ENCODE results near the gene APOE. TPM values are rescaled to one million over a fixed set of nuclear protein-coding genes. Genes with fewer than 3 reads are reported as not detected.

Gene APOE
- total and polyA plus RNA-seq, 2 donors (not counting 3 experiments of a cell fraction or from before 2014, with no cell fraction given): 3.3 to 6.2 TPM

GRCh38 chr19:44892932-44893331 lies 12.7 kb upstream of the APOE start:
- Histone ChIP-seq H3K9me1 (replicated peaks; ENCODE audit: control insufficient read depth, extremely low read depth, insufficient read depth, low read length) (no peaks in the 10 kb centered on the region), H3K27me3 (ENCODE audit: control insufficient read depth in 2 of 2, insufficient read depth in 2 of 2, low read length in 2 of 2) (no peaks in the 10 kb centered on the region), H3K4me1 (ENCODE audit: control insufficient read depth, extremely low read depth, insufficient read depth, low read length) (peaks cover 16% of the 10 kb centered on the region), H3K4me3 (replicated peaks in 1 of 3; ENCODE audit: insufficient read depth in 1 of 3, low read depth in 1 of 3, low read length in 3 of 3) (no peak overlapping the region), H4K20me1 (replicated peaks; ENCODE audit: control insufficient read depth, extremely low read depth, insufficient read depth, low read length) (no peaks in the 10 kb centered on the region), H3K9me3 (replicated peaks; ENCODE audit: control insufficient read depth, insufficient read depth, low read length) (no peaks in the 10 kb centered on the region), H3K9ac (replicated peaks; ENCODE audit: extremely low read depth, insufficient read depth, low read length) (no peak overlapping the region), H2AFZ (ENCODE audit: low read depth, low read length) (no peak overlapping the region), H3K36me3 (ENCODE audit: control insufficient read depth in 2 of 2, extremely low read depth in 1 of 2, insufficient read depth in 2 of 2, low read length in 2 of 2) (peaks cover 9 to 40% of the 10 kb centered on the region in 2 experiments), H3K27ac (ENCODE audit: insufficient read depth, low read depth, low read length) (no peak overlapping the region), H3K4me2 (ENCODE audit: insufficient read depth, low read length) (no peak overlapping the region), H3K79me2 (ENCODE audit: control insufficient read depth, insufficient read depth, low read length) (peaks cover 35% of the 10 kb centered on the region)
- ChIA-PET POLR2A (no interaction called here), CTCF (interaction anchor here (0.9 to 1.0 kb wide), 2 partner anchors 13 to 59 kb away, joined by 4 read pairs; partner anchors contain the start of gene APOE)
- no TSS peak for BruUV-seq (replicated peaks)
- no peak for DNase-seq (ENCODE audit: low read depth, low spot score)
- TF ChIP-seq JUN (IDR thresholded peaks at IDR 0.05; ENCODE audit: borderline replicate concordance, insufficient read depth, insufficient read length, low read depth): no peak
- intact Hi-C loops (cut with micrococcal nuclease) (loop anchor here (5.0 kb wide), 1 partner anchor 111 kb away; no protein-coding TSS in a partner anchor), dilution Hi-C loops (cut with MboI; ENCODE audit: extremely low pct_ligation_motif_present, low sequenced_read_pairs) (no loop called here)
- no peak for FAIRE-seq

GRCh38 chr19:44893332-44894051 lies 12.1 kb upstream of the APOE start:
- Histone ChIP-seq H3K9ac (replicated peaks; ENCODE audit: extremely low read depth, insufficient read depth, low read length) (no peak overlapping the region), H3K27me3 (ENCODE audit: control insufficient read depth in 2 of 2, insufficient read depth in 2 of 2, low read length in 2 of 2) (no peaks in the 10 kb centered on the region), H3K9me3 (replicated peaks; ENCODE audit: control insufficient read depth, insufficient read depth, low read length) (no peaks in the 10 kb centered on the region), H3K4me2 (ENCODE audit: insufficient read depth, low read length) (no peak overlapping the region), H3K9me1 (replicated peaks; ENCODE audit: control insufficient read depth, extremely low read depth, insufficient read depth, low read length) (no peaks in the 10 kb centered on the region), H3K4me1 (ENCODE audit: control insufficient read depth, extremely low read depth, insufficient read depth, low read length) (peaks cover 16% of the 10 kb centered on the region), H3K36me3 (ENCODE audit: control insufficient read depth in 2 of 2, extremely low read depth in 1 of 2, insufficient read depth in 2 of 2, low read length in 2 of 2) (peaks cover 9 to 38% of the 10 kb centered on the region in 2 experiments), H2AFZ (ENCODE audit: low read depth, low read length) (no peak overlapping the region), H4K20me1 (replicated peaks; ENCODE audit: control insufficient read depth, extremely low read depth, insufficient read depth, low read length) (no peaks in the 10 kb centered on the region), H3K4me3 (replicated peaks in 1 of 3; ENCODE audit: insufficient read depth in 1 of 3, low read depth in 1 of 3, low read length in 3 of 3) (no peak overlapping the region), H3K79me2 (ENCODE audit: control insufficient read depth, insufficient read depth, low read length) (peaks cover 35% of the 10 kb centered on the region), H3K27ac (ENCODE audit: insufficient read depth, low read depth, low read length) (no peak overlapping the region)
- DNase-seq (ENCODE audit: low read depth, low spot score) (no peak), FAIRE-seq (no peak)
- dilution Hi-C loops (cut with MboI; ENCODE audit: extremely low pct_ligation_motif_present, low sequenced_read_pairs): no loop called here
- no TSS peak for BruUV-seq (replicated peaks)
- CTCF ChIA-PET: no interaction called here
- TF ChIP-seq POLR2A (IDR thresholded peaks at IDR 0.05; ENCODE audit: low read depth, low read length) (no peak), CTCF (IDR thresholded peaks at IDR 0.05; ENCODE audit: extremely low read depth in 1 of 2, insufficient read depth in 1 of 2, low read depth in 1 of 2, low read length in 2 of 2) (no peak), POLR2AphosphoS5 (IDR thresholded peaks at IDR 0.05; ENCODE audit: insufficient read depth, low read depth, low read length) (no peak), MAX (IDR thresholded peaks at IDR 0.05; ENCODE audit: insufficient read depth, insufficient read length) (no peak), FOS (IDR thresholded peaks at IDR 0.05; ENCODE audit: borderline replicate concordance, insufficient read depth, low read length) (no peak), MYC (IDR thresholded peaks at IDR 0.05; ENCODE audit: low read depth, low read length) (no peak), GATA2 (IDR thresholded peaks at IDR 0.05; ENCODE audit: insufficient read depth, insufficient read length, low read depth, low read length) (no peak)
- POLR2A ChIA-PET: no interaction called here
- intact Hi-C loops (cut with micrococcal nuclease): loop anchor here (5.0 kb wide), 1 partner anchor 111 kb away; no protein-coding TSS in a partner anchor

Measured in endothelial cell of umbilical vein (primary cell).